Cardiac fibroblast (primary cell): ENCODE measurements around the gene CAVIN1.
"Not testable (repeated sequence)": the region's sequence is repeated elsewhere in the genome, so short reads cannot be mapped to it uniquely, and the experiment has no call there.

Experiments used
- DNase-seq, 2 donors: peaks; one replicate each; pipeline versions ENCODE4 v3.0.0 to v3.0.0-alpha.2; 2010; ENCODE audit warnings: low read depth in 2 of 2
- H3K4me3 ChIP-seq, 2 donors: replicated peaks in 1 of 2; 1 replicate in 1 of 2; 2 replicates in 1 of 2; pipeline ENCODE4 v1.5.1; 2011; ENCODE audit warnings: low read depth in 2 of 2, low read length in 2 of 2, mild to moderate bottlenecking in 2 of 2, moderate library complexity in 1 of 2
- TF ChIP-seq, protein P1 (sequence below): IDR thresholded peaks from one replicate; pipeline ENCODE4 v1.5.1; 2011; ENCODE audit warnings: low read depth, mild to moderate bottlenecking, low read length, inconsistent platforms

Gene CAVIN1

DNA sequence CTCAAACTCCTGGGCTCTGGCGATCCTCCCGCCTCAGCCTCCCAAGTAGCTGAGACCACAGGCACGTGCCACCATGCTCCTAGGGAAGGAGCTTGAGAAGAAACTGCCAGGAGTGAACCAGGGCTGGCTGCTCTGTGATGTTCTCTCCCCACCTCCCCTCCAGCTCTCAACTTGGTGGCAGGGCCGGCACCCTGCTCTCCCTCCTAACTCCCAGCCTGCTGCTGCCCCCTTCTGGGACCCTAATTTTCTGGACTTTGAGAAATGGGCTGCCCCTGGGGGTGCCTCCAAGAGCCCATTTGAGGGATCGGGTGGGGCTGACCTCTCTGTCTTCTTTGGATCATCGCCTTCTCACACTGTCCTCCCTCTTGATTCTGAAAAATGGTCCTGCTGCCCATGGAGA lies 19.9 kb downstream of the CAVIN1 start:
- TF ChIP-seq, protein P1, sequence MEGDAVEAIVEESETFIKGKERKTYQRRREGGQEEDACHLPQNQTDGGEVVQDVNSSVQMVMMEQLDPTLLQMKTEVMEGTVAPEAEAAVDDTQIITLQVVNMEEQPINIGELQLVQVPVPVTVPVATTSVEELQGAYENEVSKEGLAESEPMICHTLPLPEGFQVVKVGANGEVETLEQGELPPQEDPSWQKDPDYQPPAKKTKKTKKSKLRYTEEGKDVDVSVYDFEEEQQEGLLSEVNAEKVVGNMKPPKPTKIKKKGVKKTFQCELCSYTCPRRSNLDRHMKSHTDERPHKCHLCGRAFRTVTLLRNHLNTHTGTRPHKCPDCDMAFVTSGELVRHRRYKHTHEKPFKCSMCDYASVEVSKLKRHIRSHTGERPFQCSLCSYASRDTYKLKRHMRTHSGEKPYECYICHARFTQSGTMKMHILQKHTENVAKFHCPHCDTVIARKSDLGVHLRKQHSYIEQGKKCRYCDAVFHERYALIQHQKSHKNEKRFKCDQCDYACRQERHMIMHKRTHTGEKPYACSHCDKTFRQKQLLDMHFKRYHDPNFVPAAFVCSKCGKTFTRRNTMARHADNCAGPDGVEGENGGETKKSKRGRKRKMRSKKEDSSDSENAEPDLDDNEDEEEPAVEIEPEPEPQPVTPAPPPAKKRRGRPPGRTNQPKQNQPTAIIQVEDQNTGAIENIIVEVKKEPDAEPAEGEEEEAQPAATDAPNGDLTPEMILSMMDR, result no peak
- no peak overlapping the region for H3K4me3 ChIP-seq
- DNase-seq, result no peak

DNA sequence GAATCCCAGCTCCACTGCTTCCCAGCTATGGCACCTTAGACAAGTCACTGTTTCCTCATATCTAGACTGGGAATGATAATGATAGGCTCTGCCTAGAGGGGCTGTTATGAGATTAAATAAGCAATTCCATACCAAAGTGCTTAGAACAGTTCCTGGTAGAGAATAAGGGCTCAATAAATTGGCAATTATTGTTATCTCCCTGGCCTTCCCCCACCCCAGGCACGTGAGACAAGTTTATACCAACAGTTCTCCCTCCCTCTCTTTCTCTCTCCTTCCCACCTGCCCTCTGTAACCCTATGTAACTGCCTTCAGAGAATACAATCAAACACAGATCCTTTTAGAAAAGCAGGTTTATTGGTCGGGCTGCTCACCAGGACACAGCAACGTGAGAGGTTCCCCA lies 20.9 kb downstream of the CAVIN1 start:
- H3K4me3 ChIP-seq, result no peak overlapping the region
- no peak for DNase-seq
- TF ChIP-seq, protein P1, result no peak

- H3K4me3 ChIP-seq, DNase-seq: not testable (repeated sequence)
Measured at GRCh38 chr17:42400844-42401375, 22.1 kb downstream of the CAVIN1 start.

DNA sequence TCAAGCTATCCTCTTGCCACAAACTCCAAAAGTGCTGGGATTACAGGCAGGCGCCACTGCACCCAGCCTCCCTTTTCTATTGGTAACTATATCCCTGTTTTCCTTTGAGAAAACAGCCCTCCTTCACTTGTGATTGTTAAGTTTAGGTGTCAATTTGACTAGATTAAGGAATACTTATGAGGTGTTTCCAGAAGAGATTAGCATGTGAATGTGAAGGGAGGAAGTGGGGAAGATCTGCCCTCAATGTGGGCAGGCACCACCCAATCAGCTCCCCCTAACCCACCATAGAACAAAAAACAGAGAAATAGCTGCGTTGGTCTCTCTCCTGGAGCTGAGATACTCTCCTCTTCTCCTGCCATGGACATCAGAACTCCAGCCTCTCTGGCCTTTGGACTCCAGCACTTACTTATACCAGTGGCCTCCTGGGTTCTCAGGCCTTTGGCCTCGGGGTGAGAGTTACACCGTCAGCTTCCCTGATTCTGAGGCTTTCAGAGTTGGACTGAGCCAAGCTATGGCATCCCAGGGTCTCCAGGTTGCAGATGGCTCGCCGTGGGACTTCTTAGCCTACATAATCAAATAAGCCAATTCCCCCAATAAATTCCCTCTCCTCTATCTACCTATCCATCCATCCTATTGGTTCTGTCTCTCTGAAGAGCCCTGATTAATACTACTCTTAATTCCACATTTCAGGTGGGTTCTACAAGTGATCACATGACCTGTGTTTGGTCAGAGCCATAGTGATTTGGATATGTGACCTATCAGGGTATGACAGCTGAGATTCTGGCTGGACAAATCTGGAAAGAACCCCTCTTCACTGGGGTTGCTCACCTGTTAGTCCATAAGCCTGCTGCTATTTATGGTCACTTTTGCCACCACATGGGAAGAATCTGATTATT lies 22.9 kb downstream of the CAVIN1 start:
- TF ChIP-seq, protein P1, result no peak
- H3K4me3 ChIP-seq, result no peak overlapping the region
- DNase-seq, result no peak

DNA sequence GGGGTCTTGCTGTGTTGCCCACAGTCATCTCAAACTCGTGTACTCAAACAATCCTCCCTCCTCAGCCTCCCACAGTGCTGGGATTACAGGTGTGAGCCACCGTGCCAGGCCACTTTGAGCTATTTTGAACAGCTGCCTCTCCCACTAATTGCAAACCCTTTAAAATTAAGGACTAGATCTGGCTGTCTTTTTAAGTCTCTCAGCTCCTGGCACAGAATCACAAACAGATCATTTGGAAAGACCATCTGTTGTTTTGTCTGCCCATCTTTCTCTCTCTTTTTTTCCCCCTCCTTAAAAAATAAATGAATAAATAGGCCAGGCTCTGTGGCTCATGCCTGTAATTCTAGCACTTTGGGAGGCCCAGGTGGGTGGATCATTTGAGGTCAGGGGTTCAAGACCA lies 23.9 kb downstream of the CAVIN1 start:
- no peak for DNase-seq
- TF ChIP-seq, protein P1, result no peak
- H3K4me3 ChIP-seq, result no peak overlapping the region

DNA sequence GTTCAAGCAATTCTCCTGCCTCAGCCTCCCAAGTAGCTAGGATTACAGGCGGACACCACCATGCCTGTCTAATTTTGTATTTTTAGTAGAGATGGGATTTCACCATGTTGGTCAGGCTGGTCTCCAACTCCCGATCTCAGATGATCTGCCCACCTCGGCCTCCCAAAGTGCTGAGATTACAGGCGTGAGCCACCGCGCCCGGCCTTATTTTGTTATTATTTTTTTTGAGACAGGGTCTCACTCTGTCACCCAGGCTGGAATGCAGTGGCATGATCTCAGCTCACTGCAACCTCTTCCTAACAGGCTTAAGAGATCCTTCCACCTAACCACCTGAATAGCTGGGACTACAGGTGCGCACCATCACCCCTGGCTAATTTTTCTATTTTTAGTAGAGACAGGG lies 27.5 kb downstream of the CAVIN1 start:
- DNase-seq, H3K4me3 ChIP-seq: not testable (repeated sequence)

GRCh38 chr17:42394838-42395237 lies 28.2 kb downstream of the CAVIN1 start:
- DNase-seq, result no peak
- TF ChIP-seq, protein P1, result no peak
- no peak overlapping the region for H3K4me3 ChIP-seq
